AG04449 (cell line): ENCODE data around the gene OVCA2.

ENCODE experiments used
- CTCF ChIA-PET: fragments of 350-600 bp; formaldehyde crosslinking; extraction: SDS; loops from one replicate; lab custom pipeline; 2021; ENCODE audit warnings: antibody characterized with exemption; lab: Yijun Ruan, JAX
- POLR2A ChIA-PET: fragments of 400-600, 350-600 bp; formaldehyde crosslinking; extraction: SDS; loops from one replicate; lab custom pipeline; 2020; ENCODE audit warnings: antibody characterized with exemption, inconsistent platforms; lab: Yijun Ruan, JAX
- DNase-seq: peaks from one replicate; pipeline ENCODE4 v3.0.0-alpha.2; 2010; ENCODE audit warnings: low read depth, low spot score
- H3K4me3 ChIP-seq: 2 replicates; pipeline ENCODE4 v1.5.1; 2011; ENCODE audit warnings: low read depth, mild to moderate bottlenecking, control low read depth, low read length
- CTCF ChIP-seq: IDR thresholded peaks from one replicate; pipeline ENCODE4 v1.5.1; 2011; ENCODE audit warnings: mild to moderate bottlenecking, moderate library complexity, low read length, control low read depth, inconsistent platforms; ENCODE audit not compliant: insufficient read depth; ENCODE audit errors: missing control alignments

OVCA2 gene

GRCh38 chr17:2071024-2071385 is 29.2 kb downstream of the OVCA2 start:
- CTCF ChIA-PET = interaction anchor here (1.1 to 2.2 kb wide), 5 partner anchors 11 to 174 kb away, joined by 3 to 7 read pairs (median 5); partner anchors contain the start of gene HIC1
- POLR2A ChIA-PET = interaction anchor here (0.6 to 1.2 kb wide), 2 partner anchors 10 to 16 kb away, joined by 3 read pairs; no protein-coding TSS in a partner anchor
- DNase-seq = no peak

GRCh38 chr17:2071455-2072281 is 29.8 kb downstream of the OVCA2 start:
- ChIA-PET CTCF (interaction anchor here (1.1 to 3.0 kb wide), 12 partner anchors 9 to 173 kb away, joined by 3 to 15 read pairs (median 6); partner anchors contain the start of gene HIC1), POLR2A (interaction anchor here (0.6 to 1.2 kb wide), 4 partner anchors 10 to 67 kb away, joined by 3 read pairs; no protein-coding TSS in a partner anchor)
- no peak for TF ChIP-seq CTCF
- no peak for DNase-seq
- H3K4me3 ChIP-seq = no peak overlapping the region

More at GRCh38 chr17:2071024-2071385, 29.2 kb downstream of the OVCA2 start:
- H3K4me3 ChIP-seq = no peak overlapping the region
- TF ChIP-seq CTCF = no peak

GRCh38 chr17:2074919-2075318 is 33.1 kb downstream of the OVCA2 start:
- ChIA-PET POLR2A (no interaction called here), CTCF (interaction anchor here (0.5 to 2.6 kb wide), 6 partner anchors 12 to 186 kb away, joined by 3 to 11 read pairs (median 3); partner anchors contain the start of gene HIC1)
- H3K4me3 ChIP-seq = no peak overlapping the region
- DNase-seq = no peak
- TF ChIP-seq CTCF = no peak

- DNase-seq = no peak
- no peak for TF ChIP-seq CTCF
- ChIA-PET POLR2A (interaction anchor here (0.6 kb wide), 1 partner anchor 99 kb away, joined by 3 read pairs; no protein-coding TSS in a partner anchor), CTCF (interaction anchor here (0.5 to 3.1 kb wide), 7 partner anchors 11 to 186 kb away, joined by 3 to 11 read pairs (median 3); partner anchors contain the start of gene HIC1)
- no peak overlapping the region for H3K4me3 ChIP-seq
Observed at GRCh38 chr17:2075336-2076086, 33.7 kb downstream of the OVCA2 start.

GRCh38 chr17:2076087-2076984 is 34.5 kb downstream of the OVCA2 start:
- no peak for TF ChIP-seq CTCF
- ChIA-PET CTCF (interaction anchor here (0.8 to 3.1 kb wide), 5 partner anchors 8 to 170 kb away, joined by 3 to 11 read pairs (median 5); partner anchors contain the start of gene HIC1), POLR2A (interaction anchor here (0.6 kb wide), 1 partner anchor 98 kb away, joined by 3 read pairs; no protein-coding TSS in a partner anchor)
- DNase-seq = no peak
- H3K4me3 ChIP-seq = no peak overlapping the region
